OCI-LY7 (cell line): ENCODE data around the gene EME2.

Experiments used
- CTCF ChIP-seq: fragments of 200-600 bp; sonication (generic); conservative IDR thresholded peaks from 2 replicates; pipeline ENCODE4 v1.5.1; 2014; ENCODE audit warnings: mild to moderate bottlenecking, antibody characterized with exemption, low read length, moderate library complexity, mixed read lengths
- EZH2phosphoT487 ChIP-seq: fragments of 200-600 bp; sonication (generic); IDR thresholded peaks from 2 replicates; pipeline ENCODE4 v1.6.1; 2018; ENCODE audit warnings: low read depth, borderline replicate concordance, mild to moderate bottlenecking, mixed run types, antibody characterized with exemption, low read length, moderate library complexity, mixed read lengths

DNA sequence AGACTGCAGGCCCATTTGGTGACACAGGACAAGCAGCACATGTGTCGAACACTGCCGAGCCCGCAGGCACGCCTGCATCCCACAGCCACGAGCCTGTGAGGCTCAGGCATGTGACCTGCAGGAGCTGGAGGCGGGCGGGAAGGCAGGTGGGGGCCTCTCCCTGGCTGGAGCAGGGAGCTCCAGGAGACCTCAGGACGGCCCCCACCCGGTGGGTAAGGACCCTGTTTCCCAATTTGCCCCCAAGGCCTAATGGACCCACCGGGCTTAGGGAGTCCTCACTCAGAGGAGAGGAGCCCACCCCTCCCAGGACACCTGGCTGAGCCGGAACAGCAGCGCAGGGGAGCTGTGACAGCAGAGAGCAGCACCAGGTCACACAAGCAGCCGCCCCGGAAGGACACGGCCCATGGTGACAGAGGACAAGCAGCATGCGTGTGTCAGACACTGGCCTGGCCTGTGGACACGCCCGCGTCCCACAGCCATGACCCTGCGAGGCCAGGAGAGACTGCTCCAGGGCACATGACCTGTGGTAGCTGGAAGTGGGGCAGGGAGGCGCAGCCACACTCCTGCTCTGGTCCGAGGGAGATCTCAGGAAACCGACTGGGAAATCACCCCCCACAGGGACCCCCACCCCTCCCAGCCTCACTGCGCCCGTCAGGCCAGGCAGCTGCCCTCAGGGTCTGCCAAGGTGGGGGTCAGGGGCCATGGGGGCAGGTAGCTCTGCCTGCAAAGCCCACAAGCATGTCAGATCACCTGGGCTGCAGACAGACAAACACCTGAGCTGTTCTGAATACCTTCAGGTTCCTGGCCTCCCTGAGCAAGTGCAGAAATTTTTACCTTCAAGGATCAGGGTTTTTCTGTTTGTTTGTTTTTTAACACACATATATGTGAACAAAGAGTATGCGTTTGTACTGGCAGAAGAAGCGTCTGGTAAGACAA, 7.4 kb downstream of the EME2 start:
- TF ChIP-seq EZH2phosphoT487 (no peak), CTCF (no peak)
